Measurements from ENCODE around the gene FMO3.

Gene FMO3

GRCh38 chr1:171159148-171159547 is 68.4 kb downstream of the FMO3 start:
- no peak for DNase-seq (ENCODE audit: low spot score)

DNA sequence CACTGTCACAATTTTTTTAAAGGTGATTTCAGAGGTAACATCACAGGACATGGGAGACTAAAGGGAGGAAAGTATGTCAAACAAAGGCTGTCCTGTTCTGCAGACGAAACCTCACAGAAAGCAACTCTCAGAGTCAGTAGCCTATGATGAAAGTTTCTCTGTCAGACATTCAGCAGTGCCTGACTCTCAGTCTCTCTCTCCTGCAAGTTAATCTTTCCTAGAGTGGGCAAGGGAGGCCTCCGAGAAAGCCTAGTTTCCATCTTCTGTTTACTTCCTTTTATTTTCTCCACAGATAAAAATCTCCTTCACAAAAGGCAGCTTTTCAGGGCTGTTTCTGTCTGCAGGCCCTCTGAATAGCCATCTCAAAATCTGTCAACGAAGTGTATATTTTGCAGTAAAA is 69.5 kb downstream of the FMO3 start:
- DNase-seq (ENCODE audit: low spot score): no peak

- no peak for DNase-seq (ENCODE audit: low spot score)
These were observed 70.1 kb downstream of the FMO3 start for GRCh38 chr1:171160639-171161354.

DNA sequence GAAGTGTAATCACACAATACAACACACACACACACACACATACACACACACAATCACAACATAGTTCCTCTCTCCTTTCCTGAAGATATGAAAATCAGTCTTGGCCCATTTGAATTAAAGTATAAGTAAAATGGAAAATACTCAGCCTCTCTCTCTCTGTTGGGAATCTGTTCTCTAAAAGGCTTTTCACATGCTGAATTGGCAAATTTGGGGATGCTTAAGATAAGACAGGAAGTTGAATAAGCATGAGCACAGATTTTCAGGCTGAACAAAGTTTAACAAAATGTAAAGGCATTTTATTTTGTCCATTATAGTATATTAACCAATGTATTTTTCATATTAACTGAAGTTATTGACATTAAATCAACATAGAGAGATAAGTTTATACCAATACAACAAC is 70.7 kb downstream of the FMO3 start:
- DNase-seq (ENCODE audit: low spot score): no peak

GRCh38 chr1:171166361-171166760 is 75.7 kb downstream of the FMO3 start:
- no peak for DNase-seq (ENCODE audit: low spot score)
